Measurements from ENCODE around the gene KCNMB1.

DNA sequence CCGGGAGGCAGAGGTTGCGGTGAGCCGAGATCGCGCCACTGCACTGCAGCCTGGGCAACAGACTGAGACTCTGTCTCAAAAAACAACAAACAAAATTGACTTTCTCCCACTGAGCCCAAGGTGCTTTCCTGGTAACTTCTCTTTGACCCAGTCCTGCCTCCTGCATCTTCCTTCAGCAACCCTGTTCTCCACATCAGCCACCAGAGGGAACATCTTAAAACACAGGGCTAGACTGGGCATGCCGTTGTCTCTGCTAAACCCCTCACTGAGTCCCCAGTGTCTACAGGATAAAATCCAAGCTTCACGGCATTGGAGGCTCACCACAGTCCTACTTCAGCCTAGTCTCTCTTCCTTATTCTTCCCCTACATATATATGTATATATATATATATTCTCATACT lies 39.8 kb upstream of the KCNMB1 start:
- TF ChIP-seq CREM (CRISPR knock-in tag; IDR thresholded peaks at IDR 0.05) (no peak), MXD4 (CRISPR knock-in tag; IDR thresholded peaks at IDR 0.05; ENCODE audit: borderline replicate concordance) (no peak), TCF7 (CRISPR knock-in tag; IDR thresholded peaks at IDR 0.05; ENCODE audit: low read depth) (no peak), FOXP4 (CRISPR knock-in tag; IDR thresholded peaks at IDR 0.05) (no peak)
- TF ChIP-seq, protein P1, sequence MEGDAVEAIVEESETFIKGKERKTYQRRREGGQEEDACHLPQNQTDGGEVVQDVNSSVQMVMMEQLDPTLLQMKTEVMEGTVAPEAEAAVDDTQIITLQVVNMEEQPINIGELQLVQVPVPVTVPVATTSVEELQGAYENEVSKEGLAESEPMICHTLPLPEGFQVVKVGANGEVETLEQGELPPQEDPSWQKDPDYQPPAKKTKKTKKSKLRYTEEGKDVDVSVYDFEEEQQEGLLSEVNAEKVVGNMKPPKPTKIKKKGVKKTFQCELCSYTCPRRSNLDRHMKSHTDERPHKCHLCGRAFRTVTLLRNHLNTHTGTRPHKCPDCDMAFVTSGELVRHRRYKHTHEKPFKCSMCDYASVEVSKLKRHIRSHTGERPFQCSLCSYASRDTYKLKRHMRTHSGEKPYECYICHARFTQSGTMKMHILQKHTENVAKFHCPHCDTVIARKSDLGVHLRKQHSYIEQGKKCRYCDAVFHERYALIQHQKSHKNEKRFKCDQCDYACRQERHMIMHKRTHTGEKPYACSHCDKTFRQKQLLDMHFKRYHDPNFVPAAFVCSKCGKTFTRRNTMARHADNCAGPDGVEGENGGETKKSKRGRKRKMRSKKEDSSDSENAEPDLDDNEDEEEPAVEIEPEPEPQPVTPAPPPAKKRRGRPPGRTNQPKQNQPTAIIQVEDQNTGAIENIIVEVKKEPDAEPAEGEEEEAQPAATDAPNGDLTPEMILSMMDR (IDR thresholded peaks at IDR 0.05) = no peak
